Astrocyte (in vitro differentiated cells and primary cell): ENCODE measurements around the gene MKLN1. TPM values are rescaled to one million over a fixed set of nuclear protein-coding genes. Genes with fewer than 3 reads are reported as not detected.

Experiments
- DNase-seq: peaks from one replicate; pipeline ENCODE4 v3.0.0-alpha.2; 2010; ENCODE audit warnings: low read depth
- FAIRE-seq: peaks from 2 replicates; lab custom pipeline; 2011; peaks lifted over from hg19 to GRCh38; lab: Jason Lieb, UNC
- H2AFZ ChIP-seq: 2 replicates; pipeline ENCODE4 v1.6.0; 2012; ENCODE audit warnings: low read depth, low read length, inconsistent platforms
- H3K27ac ChIP-seq: 2 replicates; pipeline ENCODE4 v1.5.1; 2011; ENCODE audit warnings: low read depth, low read length, inconsistent platforms
- H3K27me3 ChIP-seq: 2 replicates; pipeline ENCODE4 v1.6.0; 2011; ENCODE audit warnings: low read length, inconsistent platforms; ENCODE audit not compliant: insufficient read depth
- H3K36me3 ChIP-seq: 2 replicates; pipeline ENCODE4 v1.5.1; 2011; ENCODE audit warnings: low read length, inconsistent platforms; ENCODE audit not compliant: insufficient read depth
- H3K4me1 ChIP-seq: 2 replicates; pipeline ENCODE4 v1.5.1; 2011; ENCODE audit warnings: low read length, inconsistent platforms; ENCODE audit not compliant: insufficient read depth
- H3K4me2 ChIP-seq: 2 replicates; pipeline ENCODE4 v1.6.0; 2012; ENCODE audit warnings: low read length, inconsistent platforms
- H3K4me3 ChIP-seq: 2 replicates; pipeline ENCODE4 v1.5.1; 2011; ENCODE audit warnings: low read depth, mild to moderate bottlenecking, low read length, inconsistent platforms; ENCODE audit not compliant: insufficient read depth
- H3K79me2 ChIP-seq: 2 replicates; pipeline ENCODE4 v1.6.0; 2012; ENCODE audit warnings: mild to moderate bottlenecking, low read length, inconsistent platforms; ENCODE audit not compliant: insufficient read depth
- H3K9ac ChIP-seq: 2 replicates; pipeline ENCODE4 v1.6.0; 2012; ENCODE audit warnings: mild to moderate bottlenecking, low read length, inconsistent platforms
- H3K9me3 ChIP-seq: 2 replicates; pipeline ENCODE4 v1.5.1; 2012; ENCODE audit warnings: low read depth, mild to moderate bottlenecking, low read length, inconsistent platforms; ENCODE audit not compliant: insufficient read depth
- H4K20me1 ChIP-seq: 2 replicates; pipeline ENCODE4 v1.6.0; 2012; ENCODE audit warnings: low read length, inconsistent platforms; ENCODE audit not compliant: insufficient read depth
- H3K27ac Mint-ChIP-seq: one replicate; pipeline ENCODE4 v1.8.0; 2021; ENCODE audit warnings: mild to moderate bottlenecking, mixed read lengths; ENCODE audit not compliant: unreplicated experiment
- H3K27me3 Mint-ChIP-seq: one replicate; pipeline ENCODE4 v1.8.0; 2021; ENCODE audit warnings: low read depth, mixed read lengths; ENCODE audit not compliant: unreplicated experiment
- H3K36me3 Mint-ChIP-seq: one replicate; pipeline ENCODE4 v1.8.0; 2021; ENCODE audit warnings: low read depth, mixed read lengths; ENCODE audit not compliant: unreplicated experiment
- H3K4me1 Mint-ChIP-seq: one replicate; pipeline ENCODE4 v1.8.0; 2021; ENCODE audit warnings: low read depth, mixed read lengths; ENCODE audit not compliant: unreplicated experiment
- H3K4me3 Mint-ChIP-seq: one replicate; pipeline ENCODE4 v1.8.0; 2021; ENCODE audit warnings: mild to moderate bottlenecking, moderate library complexity, mixed read lengths; ENCODE audit not compliant: unreplicated experiment
- H3K9me3 Mint-ChIP-seq: one replicate; pipeline ENCODE4 v1.8.0; 2021; ENCODE audit warnings: mild to moderate bottlenecking, mixed read lengths; ENCODE audit not compliant: unreplicated experiment
- EZH2 ChIP-seq: IDR thresholded peaks from 2 replicates; pipeline ENCODE4 v1.6.1; 2012; ENCODE audit warnings: mild to moderate bottlenecking, low read length, inconsistent platforms; ENCODE audit not compliant: insufficient read depth
- total RNA-seq: library from RNA; stranded (reverse); gene quantifications from 2 replicates; pipeline ENCODE4 v1.2.1, GENCODE V29; 2021
- TF ChIP-seq, protein P1 (sequence below): IDR thresholded peaks from 2 replicates; pipeline ENCODE4 v1.5.1; 2011; ENCODE audit warnings: low read depth, mild to moderate bottlenecking, inconsistent platforms, low read length, moderate library complexity; ENCODE audit not compliant: insufficient read depth

The MKLN1 gene
- total RNA-seq, 1 donor from 2014 or later = 48.0 TPM

DNA sequence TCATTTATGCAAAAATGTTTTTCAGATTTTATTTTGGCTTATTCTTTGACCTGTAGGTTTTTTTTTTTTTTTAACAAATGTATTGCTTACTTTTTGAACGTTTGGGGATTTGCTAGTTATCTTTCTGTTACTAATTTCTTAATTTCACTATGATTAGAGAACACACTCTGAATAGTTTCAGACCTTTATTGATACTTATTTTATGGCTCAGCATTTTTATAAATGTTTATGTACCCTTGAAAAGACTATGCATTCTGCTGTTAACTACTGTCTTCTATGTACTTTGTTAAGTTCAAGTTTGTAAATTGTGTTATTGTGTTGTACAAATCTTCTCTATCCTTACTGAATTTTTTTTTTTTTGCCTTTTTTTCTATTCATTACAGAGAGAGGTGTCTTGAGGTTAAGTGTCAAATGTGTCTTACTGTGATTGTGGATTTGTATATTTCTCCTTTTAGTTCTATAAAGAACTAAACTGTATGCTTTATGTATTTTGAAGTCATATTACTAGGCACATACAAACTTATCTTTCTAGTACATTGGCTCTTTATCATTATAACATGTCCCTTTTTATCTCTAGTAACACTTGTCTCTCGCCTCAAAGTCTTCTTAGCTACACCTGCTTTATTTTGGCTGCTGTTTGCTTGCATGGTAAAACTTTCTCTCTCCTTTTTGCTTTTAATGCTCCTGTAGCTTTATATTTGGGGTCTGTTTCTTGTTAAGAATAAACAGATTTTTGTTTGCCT lies 8.1 kb downstream of the MKLN1 start:
- peaks cover 2% of the 10 kb centered on the region for H3K4me1 Mint-ChIP-seq
- H3K36me3 Mint-ChIP-seq = peaks cover 9% of the 10 kb centered on the region
- FAIRE-seq (peak; percentile 41), DNase-seq (no peak)
- H3K4me2 ChIP-seq = no peak overlapping the region
- H3K9me3 ChIP-seq = no peaks in the 10 kb centered on the region
- no peak overlapping the region for H3K9ac ChIP-seq
- H3K27me3 Mint-ChIP-seq = no peaks in the 10 kb centered on the region
- no peak overlapping the region for H3K4me3 ChIP-seq
- H3K27ac Mint-ChIP-seq = no peak overlapping the region
- H3K36me3 ChIP-seq = no peaks in the 10 kb centered on the region
- H3K79me2 ChIP-seq = peaks cover 98% of the 10 kb centered on the region
- H3K4me3 Mint-ChIP-seq = no peak overlapping the region
- H4K20me1 ChIP-seq = peaks cover 58% of the 10 kb centered on the region
- H3K27ac ChIP-seq = no peak overlapping the region
- no peaks in the 10 kb centered on the region for H3K4me1 ChIP-seq
- TF ChIP-seq, protein P1, sequence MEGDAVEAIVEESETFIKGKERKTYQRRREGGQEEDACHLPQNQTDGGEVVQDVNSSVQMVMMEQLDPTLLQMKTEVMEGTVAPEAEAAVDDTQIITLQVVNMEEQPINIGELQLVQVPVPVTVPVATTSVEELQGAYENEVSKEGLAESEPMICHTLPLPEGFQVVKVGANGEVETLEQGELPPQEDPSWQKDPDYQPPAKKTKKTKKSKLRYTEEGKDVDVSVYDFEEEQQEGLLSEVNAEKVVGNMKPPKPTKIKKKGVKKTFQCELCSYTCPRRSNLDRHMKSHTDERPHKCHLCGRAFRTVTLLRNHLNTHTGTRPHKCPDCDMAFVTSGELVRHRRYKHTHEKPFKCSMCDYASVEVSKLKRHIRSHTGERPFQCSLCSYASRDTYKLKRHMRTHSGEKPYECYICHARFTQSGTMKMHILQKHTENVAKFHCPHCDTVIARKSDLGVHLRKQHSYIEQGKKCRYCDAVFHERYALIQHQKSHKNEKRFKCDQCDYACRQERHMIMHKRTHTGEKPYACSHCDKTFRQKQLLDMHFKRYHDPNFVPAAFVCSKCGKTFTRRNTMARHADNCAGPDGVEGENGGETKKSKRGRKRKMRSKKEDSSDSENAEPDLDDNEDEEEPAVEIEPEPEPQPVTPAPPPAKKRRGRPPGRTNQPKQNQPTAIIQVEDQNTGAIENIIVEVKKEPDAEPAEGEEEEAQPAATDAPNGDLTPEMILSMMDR = no peak
- no peak for TF ChIP-seq EZH2
- no peaks in the 10 kb centered on the region for H3K27me3 ChIP-seq
- peaks cover 4% of the 10 kb centered on the region for H3K9me3 Mint-ChIP-seq
- no peak overlapping the region for H2AFZ ChIP-seq

DNA sequence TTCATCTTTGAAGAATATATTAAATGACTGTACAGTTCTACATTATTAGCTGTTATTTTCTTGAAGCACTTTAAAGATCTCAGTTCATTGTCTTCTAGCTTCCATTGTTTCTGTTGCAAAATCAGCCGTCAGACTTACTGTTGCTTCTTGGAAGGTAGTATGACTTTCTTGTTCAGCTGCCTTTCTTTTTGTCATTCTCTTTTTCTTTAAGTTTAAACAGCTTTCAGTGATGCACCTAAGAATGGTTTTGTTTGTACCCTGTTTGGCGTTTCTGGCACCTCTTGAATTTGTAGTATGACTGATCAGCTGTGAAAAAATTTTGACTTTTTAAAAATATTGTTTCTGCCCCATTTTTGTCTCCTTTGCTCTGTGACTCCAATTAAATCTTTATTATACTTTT lies 9.3 kb downstream of the MKLN1 start:
- DNase-seq (no peak), FAIRE-seq (peak; percentile 56)
- Mint-ChIP-seq H3K9me3 (peaks cover 4% of the 10 kb centered on the region), H3K4me3 (no peak overlapping the region), H3K4me1 (no peaks in the 10 kb centered on the region), H3K36me3 (peaks cover 12% of the 10 kb centered on the region), H3K27me3 (no peaks in the 10 kb centered on the region), H3K27ac (no peak overlapping the region)
- H3K4me3 ChIP-seq = no peak overlapping the region
- no peak overlapping the region for H2AFZ ChIP-seq
- H3K27ac ChIP-seq = no peak overlapping the region
- TF ChIP-seq, protein P1 = no peak
- no peak for TF ChIP-seq EZH2
- no peaks in the 10 kb centered on the region for H3K27me3 ChIP-seq
- H3K9me3 ChIP-seq = no peaks in the 10 kb centered on the region
- H3K9ac ChIP-seq = no peak overlapping the region
- H3K4me1 ChIP-seq = no peaks in the 10 kb centered on the region
- peaks cover 60% of the 10 kb centered on the region for H4K20me1 ChIP-seq
- no peaks in the 10 kb centered on the region for H3K36me3 ChIP-seq
- H3K4me2 ChIP-seq = no peak overlapping the region
- peaks cover 98% of the 10 kb centered on the region for H3K79me2 ChIP-seq

DNA sequence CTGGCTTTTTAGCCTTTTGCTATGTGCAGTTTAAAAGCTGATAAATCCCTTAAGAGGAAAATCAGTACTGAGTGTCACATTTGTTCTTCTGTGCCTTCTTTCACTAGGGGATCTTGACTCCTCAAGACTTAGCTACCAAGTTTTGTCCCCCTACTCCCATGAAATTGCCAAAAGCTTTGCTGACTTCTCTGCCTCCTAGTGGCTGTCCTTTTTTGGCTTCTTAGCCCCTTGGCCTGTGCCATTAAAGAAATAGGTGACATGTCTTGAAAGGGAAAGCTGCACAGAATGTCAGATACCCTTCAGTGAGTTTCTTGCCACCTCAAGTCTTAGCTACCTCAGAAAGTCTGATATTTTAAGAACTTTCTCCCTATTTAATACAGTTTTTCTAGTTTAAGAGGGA lies 10.5 kb downstream of the MKLN1 start:
- H2AFZ ChIP-seq = no peak overlapping the region
- H3K4me2 ChIP-seq = no peak overlapping the region
- peaks cover 66% of the 10 kb centered on the region for H4K20me1 ChIP-seq
- peaks cover 14% of the 10 kb centered on the region for H3K36me3 Mint-ChIP-seq
- H3K36me3 ChIP-seq = no peaks in the 10 kb centered on the region
- no peaks in the 10 kb centered on the region for H3K9me3 ChIP-seq
- H3K4me3 ChIP-seq = no peak overlapping the region
- H3K9me3 Mint-ChIP-seq = peaks cover 4% of the 10 kb centered on the region
- no peaks in the 10 kb centered on the region for H3K4me1 Mint-ChIP-seq
- no peak for FAIRE-seq
- H3K27me3 Mint-ChIP-seq = no peaks in the 10 kb centered on the region
- no peak overlapping the region for H3K9ac ChIP-seq
- H3K27me3 ChIP-seq = no peaks in the 10 kb centered on the region
- no peak overlapping the region for H3K27ac ChIP-seq
- DNase-seq = no peak
- H3K79me2 ChIP-seq = peaks cover 99% of the 10 kb centered on the region
- H3K4me1 ChIP-seq = no peaks in the 10 kb centered on the region
- no peak overlapping the region for H3K27ac Mint-ChIP-seq
- no peak for TF ChIP-seq EZH2
- TF ChIP-seq, protein P1 = no peak
- H3K4me3 Mint-ChIP-seq = no peak overlapping the region
